ENCODE data around the gene LRBA.
"Not testable (repeated sequence)": the region's sequence is repeated elsewhere in the genome, so short reads cannot be mapped to it uniquely, and the experiment has no call there.

LRBA gene

GRCh38 chr4:150972592-150972991 lies 42.5 kb downstream of the LRBA start:
- peaks cover 4% of the 10 kb centered on the region for H3K36me3 Mint-ChIP-seq
- peaks cover 61% of the 10 kb centered on the region for H3K4me1 Mint-ChIP-seq
- ATAC-seq (no peak), DNase-seq (ENCODE audit: low spot score in 2 of 2) (no peak)
- H3K9me3 Mint-ChIP-seq = no peaks in the 10 kb centered on the region
- H3K27ac Mint-ChIP-seq = no peak overlapping the region
- H3K4me3 Mint-ChIP-seq = no peak overlapping the region

DNA sequence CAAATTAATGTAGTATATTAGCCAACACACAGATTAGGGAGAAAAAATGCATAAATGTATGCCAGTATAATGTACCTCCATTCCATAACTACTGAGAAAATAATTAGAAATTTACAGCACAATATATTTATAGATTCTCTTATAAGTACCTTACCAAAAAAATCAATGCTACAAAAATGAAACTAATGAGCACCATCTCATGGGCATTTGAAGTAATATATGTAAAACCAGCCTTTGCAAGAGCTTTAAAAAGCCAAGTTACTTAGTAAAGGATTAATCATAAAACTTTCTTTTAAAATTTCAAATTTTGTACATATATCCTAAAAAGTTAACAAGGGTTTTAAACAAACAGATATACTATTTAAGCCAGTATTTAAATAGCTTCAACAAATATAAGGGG lies 43.2 kb downstream of the LRBA start:
- ATAC-seq (no peak), DNase-seq (ENCODE audit: low spot score in 2 of 2) (no peak)
- Mint-ChIP-seq H3K27ac (no peak overlapping the region), H3K4me3 (no peak overlapping the region), H3K36me3 (peaks cover 10% of the 10 kb centered on the region), H3K9me3 (no peaks in the 10 kb centered on the region), H3K4me1 (peaks cover 60% of the 10 kb centered on the region)

GRCh38 chr4:150970685-150971151 lies 44.4 kb downstream of the LRBA start:
- Mint-ChIP-seq H3K4me1 (peaks cover 52% of the 10 kb centered on the region), H3K9me3 (no peaks in the 10 kb centered on the region), H3K4me3 (no peak overlapping the region), H3K36me3 (peaks cover 6% of the 10 kb centered on the region), H3K27ac (peak overlapping the region; percentile 13)
- DNase-seq (ENCODE audit: low spot score in 2 of 2) (no peak), ATAC-seq (peak; percentile 96)

DNA sequence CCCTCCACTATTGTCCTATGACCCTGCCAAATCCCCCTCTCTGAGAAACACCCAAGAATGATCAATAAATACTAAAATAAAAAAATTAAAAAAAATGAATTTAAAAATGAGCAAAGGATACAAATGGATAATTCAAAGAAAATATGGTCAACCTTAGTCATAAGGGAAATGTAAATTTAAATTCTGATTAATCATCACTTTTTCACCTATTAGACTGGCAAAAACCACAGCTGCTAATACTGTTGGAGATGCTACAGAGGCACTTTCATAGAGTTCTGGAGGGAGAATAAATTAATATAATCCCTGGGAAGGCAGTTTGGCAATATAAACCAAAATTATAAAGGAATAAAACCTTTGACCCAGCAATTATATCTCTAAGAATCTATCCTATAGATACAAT lies 50.3 kb downstream of the LRBA start:
- Mint-ChIP-seq H3K4me1 (peaks cover 29% of the 10 kb centered on the region), H3K36me3 (peaks cover 6% of the 10 kb centered on the region), H3K4me3 (no peak overlapping the region), H3K27ac (no peak overlapping the region), H3K9me3 (no peaks in the 10 kb centered on the region)
- ATAC-seq (no peak), DNase-seq (ENCODE audit: low spot score in 2 of 2) (no peak)

DNA sequence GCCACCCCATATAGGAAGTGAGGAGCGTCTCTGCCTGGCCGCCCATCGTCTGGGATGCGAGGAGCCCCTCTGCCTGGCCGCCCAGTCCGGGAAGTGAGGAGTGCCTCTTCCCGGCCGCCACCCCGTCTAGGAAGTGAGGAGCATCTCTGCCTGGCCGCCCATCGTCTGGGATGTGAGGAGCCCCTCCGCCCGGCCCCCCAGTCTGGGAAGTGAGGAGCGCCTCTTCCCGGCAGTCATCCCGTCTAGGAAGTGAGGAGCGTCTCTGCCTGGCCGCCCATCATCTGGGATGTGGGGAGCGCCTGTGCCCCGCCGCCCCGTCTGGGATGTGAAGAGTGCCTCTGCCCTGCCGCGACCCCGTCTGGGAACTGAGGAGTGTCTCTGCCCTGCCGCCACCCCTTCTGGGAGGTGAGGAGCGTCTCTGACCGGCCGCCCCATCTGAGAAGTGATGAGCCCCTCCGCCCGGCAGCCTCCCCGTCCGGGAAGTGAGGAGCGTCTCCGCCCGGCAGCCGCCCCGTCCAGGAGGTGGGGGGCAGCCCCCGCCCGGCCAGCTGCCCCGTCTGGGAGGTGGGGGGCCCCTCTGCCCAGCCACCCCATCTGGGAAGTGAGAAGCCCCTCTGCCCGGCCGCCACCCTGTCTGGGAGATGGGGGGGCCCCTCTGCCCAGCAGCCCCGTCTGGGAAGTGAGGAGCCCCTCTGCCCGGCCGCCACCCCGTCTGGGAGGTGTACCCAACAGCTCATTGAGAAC lies 51.3 kb downstream of the LRBA start:
- peak overlapping the region; percentile 50 for H3K27ac Mint-ChIP-seq
- DNase-seq (ENCODE audit: low spot score in 2 of 2) = not testable (repeated sequence)

GRCh38 chr4:150962245-150962644 lies 52.8 kb downstream of the LRBA start:
- peaks cover 5% of the 10 kb centered on the region for H3K9me3 Mint-ChIP-seq
- peaks cover 9% of the 10 kb centered on the region for H3K36me3 Mint-ChIP-seq
- no peak for DNase-seq (ENCODE audit: low spot score in 2 of 2)
- H3K4me3 Mint-ChIP-seq = no peak overlapping the region
- peak; percentile 95 for ATAC-seq
- H3K4me1 Mint-ChIP-seq = peaks cover 42% of the 10 kb centered on the region
- no peak overlapping the region for H3K27ac Mint-ChIP-seq

More for the DNA sequence above, 51.3 kb downstream of the LRBA start:
- not testable (repeated sequence) for H3K4me3 Mint-ChIP-seq, ATAC-seq, H3K36me3 Mint-ChIP-seq, H3K9me3 Mint-ChIP-seq
- H3K4me1 Mint-ChIP-seq = peaks cover 34% of the 10 kb centered on the region

DNA sequence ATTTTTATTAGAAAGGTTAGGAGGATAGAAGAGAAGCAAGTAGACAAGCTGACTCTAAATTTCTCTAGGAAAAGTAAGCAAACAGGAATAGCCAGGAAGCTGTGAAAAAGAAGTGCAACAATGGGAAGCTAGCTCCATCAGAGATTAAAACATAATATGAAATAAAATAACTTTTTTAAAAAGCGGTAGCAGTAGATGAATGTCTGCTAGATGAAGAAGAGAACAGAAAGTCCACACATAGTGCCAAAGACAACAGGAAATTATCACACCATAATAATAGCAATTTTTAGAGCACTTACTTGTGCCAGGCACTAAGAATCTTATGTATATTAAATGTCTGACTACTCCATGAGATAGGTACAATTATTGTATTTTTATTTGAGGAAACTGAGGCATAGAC lies 53.5 kb downstream of the LRBA start:
- Mint-ChIP-seq H3K9me3 (peaks cover 5% of the 10 kb centered on the region), H3K27ac (no peak overlapping the region), H3K4me3 (no peak overlapping the region), H3K36me3 (peaks cover 11% of the 10 kb centered on the region), H3K4me1 (peaks cover 46% of the 10 kb centered on the region)
- ATAC-seq (no peak), DNase-seq (ENCODE audit: low spot score in 2 of 2) (no peak)

DNA sequence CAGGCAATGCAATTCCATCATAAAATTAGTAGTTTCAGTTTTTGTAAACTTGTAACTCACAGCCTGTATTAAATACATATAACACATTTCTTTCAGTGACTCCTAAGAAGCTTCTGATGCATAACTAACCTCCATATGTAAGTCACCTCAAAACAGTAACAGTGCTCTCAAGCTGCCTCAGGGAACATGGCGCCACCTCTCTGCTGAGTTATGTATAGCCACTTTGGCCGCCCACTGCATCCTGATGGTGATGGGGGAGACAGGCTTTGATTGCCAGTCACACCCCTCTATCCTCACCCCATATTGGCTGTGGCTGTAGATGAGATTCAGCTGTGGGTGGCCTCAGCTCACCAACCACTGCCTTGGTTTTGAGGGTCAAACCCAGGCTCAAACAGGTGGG lies 54.3 kb downstream of the LRBA start:
- peak in 1 of 2 donors; percentile 35 for DNase-seq (ENCODE audit: low spot score in 2 of 2)
- peaks cover 5% of the 10 kb centered on the region for H3K9me3 Mint-ChIP-seq
- peaks cover 11% of the 10 kb centered on the region for H3K36me3 Mint-ChIP-seq
- peaks cover 53% of the 10 kb centered on the region for H3K4me1 Mint-ChIP-seq
- no peak overlapping the region for H3K4me3 Mint-ChIP-seq
- no peak overlapping the region for H3K27ac Mint-ChIP-seq
- ATAC-seq = peak; percentile 86

DNA sequence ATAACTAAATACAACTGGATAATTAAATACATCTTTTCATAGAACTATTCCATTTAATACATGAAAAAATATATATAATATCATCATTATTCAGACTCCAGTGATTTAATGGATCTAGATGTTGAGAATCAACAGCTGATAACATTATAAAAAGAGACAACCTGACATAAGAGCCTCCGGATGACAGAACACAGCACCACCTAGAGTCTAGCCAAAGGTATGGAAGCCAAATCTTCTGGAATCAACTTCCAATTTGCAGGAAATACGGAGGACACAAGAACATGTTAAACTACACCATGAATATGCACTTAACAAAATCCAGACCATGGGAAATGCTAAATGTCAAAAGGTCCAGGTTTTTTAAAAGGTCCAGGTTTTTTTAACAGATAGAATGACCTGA lies 55.0 kb downstream of the LRBA start:
- ATAC-seq = no peak

GRCh38 chr4:150957981-150958380 lies 57.1 kb downstream of the LRBA start:
- H3K9me3 Mint-ChIP-seq; ATAC-seq; H3K4me3 Mint-ChIP-seq; H3K27ac Mint-ChIP-seq; DNase-seq (ENCODE audit: low spot score in 2 of 2): not testable (repeated sequence)
- Mint-ChIP-seq H3K4me1 (peaks cover 58% of the 10 kb centered on the region), H3K36me3 (peaks cover 16% of the 10 kb centered on the region)

More for the DNA sequence above, 55.0 kb downstream of the LRBA start:
- no peak for DNase-seq (ENCODE audit: low spot score in 2 of 2)
- Mint-ChIP-seq H3K4me3 (no peak overlapping the region), H3K4me1 (peaks cover 52% of the 10 kb centered on the region), H3K36me3 (peaks cover 13% of the 10 kb centered on the region), H3K27ac (no peak overlapping the region), H3K9me3 (peaks cover 5% of the 10 kb centered on the region)

DNA sequence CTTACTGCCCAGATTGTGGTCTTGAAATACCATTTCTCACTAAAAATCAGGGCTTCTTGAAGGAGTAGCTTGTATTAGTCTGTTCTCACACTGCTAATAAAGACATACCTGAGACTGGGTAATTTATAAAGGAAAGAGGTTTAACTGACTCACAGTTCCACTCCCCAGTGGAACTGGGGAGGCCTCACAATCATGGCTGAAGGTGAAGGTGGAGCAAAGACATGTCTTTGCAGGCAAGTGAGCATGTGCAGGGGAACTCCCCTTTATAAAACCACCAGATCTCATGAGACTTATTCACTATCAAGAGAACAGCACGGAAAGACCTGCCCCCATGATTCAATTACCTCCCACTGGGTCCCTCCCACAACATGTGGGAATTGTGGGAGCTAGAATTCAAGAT lies 58.0 kb downstream of the LRBA start:
- peak; percentile 35 for ATAC-seq
- not testable (repeated sequence) for H3K27ac Mint-ChIP-seq; DNase-seq (ENCODE audit: low spot score in 2 of 2); H3K4me3 Mint-ChIP-seq; H3K9me3 Mint-ChIP-seq
- Mint-ChIP-seq H3K36me3 (peaks cover 16% of the 10 kb centered on the region), H3K4me1 (peaks cover 63% of the 10 kb centered on the region)

DNA sequence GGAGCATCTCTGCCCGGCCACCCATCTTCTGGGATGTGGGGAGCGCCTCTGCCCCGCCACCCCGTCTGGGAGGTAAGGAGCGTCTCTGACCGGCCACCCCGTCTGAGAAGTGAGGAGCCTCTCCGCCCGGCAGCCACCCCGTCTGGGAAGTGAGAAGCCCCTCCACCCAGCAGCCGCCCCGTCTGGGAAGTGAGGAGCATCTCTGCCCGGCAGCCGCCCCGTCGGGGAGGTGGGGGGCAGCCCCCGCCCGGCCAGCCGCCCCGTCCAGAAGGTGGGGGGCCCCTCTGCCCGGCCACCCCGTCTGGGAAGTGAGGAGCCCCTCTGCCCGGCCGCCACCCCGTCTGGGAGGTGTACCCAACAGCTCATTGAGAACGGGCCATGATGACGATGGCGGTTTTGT lies 61.2 kb downstream of the LRBA start:
- DNase-seq (ENCODE audit: low spot score in 2 of 2) = not testable (repeated sequence)

DNA sequence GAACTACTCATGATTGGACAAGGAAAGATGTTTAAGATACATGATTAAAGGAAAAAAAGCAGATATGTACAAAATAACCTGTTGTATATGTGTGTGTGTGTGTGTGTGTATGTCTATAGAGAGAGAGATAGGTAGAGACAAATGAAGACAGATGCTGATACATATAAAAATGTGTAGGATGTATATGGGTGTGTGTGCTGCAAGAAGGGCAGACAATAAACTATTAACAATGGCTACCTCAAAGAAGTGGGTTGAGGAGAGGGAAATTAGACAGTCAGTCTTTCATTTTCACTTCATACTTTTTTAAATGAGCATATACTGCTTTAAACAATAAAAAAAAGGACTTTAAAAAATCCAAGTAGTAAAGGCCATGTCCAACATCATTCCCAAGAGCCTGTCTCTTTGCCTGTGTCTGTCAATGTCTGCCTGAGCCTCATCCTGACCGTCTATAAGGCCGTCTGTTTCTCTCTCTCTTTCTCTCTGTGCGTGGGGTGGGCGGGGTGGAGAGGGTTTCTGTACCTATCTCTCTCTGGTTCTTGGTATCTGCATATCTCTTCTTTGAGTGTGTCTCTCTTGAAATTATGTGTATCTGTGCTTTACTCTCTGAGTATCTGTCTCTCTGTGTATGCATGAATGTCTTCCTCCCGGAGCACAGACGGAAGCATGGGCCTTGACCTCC lies 62.8 kb downstream of the LRBA start:
- Mint-ChIP-seq H3K9me3 (no peaks in the 10 kb centered on the region), H3K36me3 (peaks cover 11% of the 10 kb centered on the region), H3K4me1 (peaks cover 54% of the 10 kb centered on the region), H3K27ac (peak overlapping the region; percentile 56), H3K4me3 (peak overlapping the region; percentile 34)
- ATAC-seq (peak; percentile 76), DNase-seq (ENCODE audit: low spot score in 2 of 2) (no peak)

More for the DNA sequence above, 61.2 kb downstream of the LRBA start:
- Mint-ChIP-seq H3K36me3 (peaks cover 16% of the 10 kb centered on the region), H3K4me1 (peaks cover 60% of the 10 kb centered on the region)
- H3K4me3 Mint-ChIP-seq, H3K9me3 Mint-ChIP-seq, H3K27ac Mint-ChIP-seq, ATAC-seq: not testable (repeated sequence)

DNA sequence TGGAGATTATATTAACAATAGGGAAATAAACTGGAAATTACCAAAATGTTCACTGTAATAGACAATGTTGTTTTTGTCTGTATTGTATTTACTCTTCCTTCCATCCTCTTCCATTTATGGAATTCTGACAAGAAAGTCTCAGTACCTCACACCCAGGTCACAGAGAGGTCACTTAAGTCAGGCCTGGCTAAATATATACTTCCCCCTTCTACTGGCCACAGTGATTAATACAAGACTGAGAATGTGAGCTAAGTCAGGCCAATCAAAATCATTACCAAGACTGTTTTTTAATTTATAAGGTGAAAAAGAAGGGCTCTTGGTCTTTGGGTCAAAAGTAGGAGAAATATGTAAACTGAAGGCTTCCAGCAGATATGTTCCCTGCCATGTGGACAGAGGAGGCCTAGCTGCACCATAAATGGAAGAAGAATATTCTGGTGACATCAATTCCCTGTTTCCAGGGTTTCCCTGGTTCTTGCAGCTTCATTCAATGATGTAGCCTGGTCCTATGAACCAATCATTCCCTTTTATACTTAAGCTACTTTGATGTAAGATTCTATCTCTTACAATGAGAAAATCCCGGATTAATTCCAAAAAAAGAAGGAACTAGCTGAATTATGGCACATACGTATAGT lies 64.3 kb downstream of the LRBA start:
- DNase-seq (ENCODE audit: low spot score in 2 of 2) = no peak
- peaks cover 6% of the 10 kb centered on the region for H3K36me3 Mint-ChIP-seq
- H3K9me3 Mint-ChIP-seq = no peaks in the 10 kb centered on the region
- no peak for ATAC-seq
- peaks cover 47% of the 10 kb centered on the region for H3K4me1 Mint-ChIP-seq
- H3K27ac Mint-ChIP-seq = no peak overlapping the region
- H3K4me3 Mint-ChIP-seq = no peak overlapping the region

GRCh38 chr4:150949943-150950342 lies 65.1 kb downstream of the LRBA start:
- H3K36me3 Mint-ChIP-seq = peaks cover 2% of the 10 kb centered on the region
- H3K27ac Mint-ChIP-seq = no peak overlapping the region
- no peaks in the 10 kb centered on the region for H3K9me3 Mint-ChIP-seq
- H3K4me3 Mint-ChIP-seq = no peak overlapping the region
- H3K4me1 Mint-ChIP-seq = peaks cover 44% of the 10 kb centered on the region
- no peak for ATAC-seq
- no peak for DNase-seq (ENCODE audit: low spot score in 2 of 2)

All from stimulated activated effector memory CD8-positive, alpha-beta T cell treated with anti-CD3 and anti-CD28 coated beads, Interleukin-12 subunit alpha, Interleukin-12 subunit beta, amount 100 ng/mL, for 72 hours (primary cell).